ENCODE data around the gene TERB1. TPM values are rescaled to one million over a fixed set of nuclear protein-coding genes. Genes with fewer than 3 reads are reported as not detected.

The TERB1 gene
- polyA plus RNA-seq, 1 of the 3 experiments (the other 2 are of a cell fraction), result 0.08 TPM

DNA sequence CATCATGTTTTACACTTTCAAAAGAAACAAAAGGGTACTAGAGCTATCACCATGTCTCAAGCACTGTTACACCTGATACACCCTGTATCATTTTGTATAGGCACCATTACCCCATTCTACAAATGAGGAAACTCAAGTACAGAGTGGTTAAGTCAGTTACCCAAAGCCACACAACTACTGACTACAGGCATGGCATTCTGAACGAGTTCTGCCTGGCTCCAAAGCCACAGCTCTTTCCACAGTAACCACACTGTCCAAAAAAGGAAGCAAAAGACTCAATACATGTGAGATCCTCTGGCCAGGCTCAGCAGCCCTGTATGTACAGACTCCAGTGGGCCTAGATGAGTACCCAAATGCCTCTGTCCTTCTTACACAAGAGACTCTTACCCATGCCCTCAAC is 54.7 kb downstream of the TERB1 start (continued):
- no peak for TF ChIP-seq CTCF (IDR thresholded peaks at IDR 0.05)
- no peak for TF ChIP-seq FOXM1 (IDR thresholded peaks at IDR 0.05; ENCODE audit: low read depth)

DNA sequence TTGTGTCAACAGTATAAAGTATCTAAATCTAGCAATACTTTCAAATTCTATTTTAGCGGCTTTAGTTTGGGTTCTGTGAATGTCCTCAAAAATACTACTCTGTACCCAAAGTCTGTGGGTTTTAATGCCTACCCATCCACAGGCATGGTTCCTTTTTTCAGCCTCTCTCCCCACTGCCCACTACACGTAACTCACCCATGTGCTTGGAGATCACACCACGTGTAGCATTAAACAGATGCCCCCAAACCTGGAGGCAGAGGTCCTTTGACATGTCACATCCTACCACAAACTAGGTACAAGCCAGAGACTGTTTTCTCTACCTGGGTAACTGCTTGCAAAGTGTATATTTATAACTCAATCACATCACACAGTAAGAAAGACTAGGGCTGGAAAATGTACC is 55.3 kb downstream of the TERB1 start:
- CTCF ChIA-PET, result interaction anchor here (1.6 kb wide), 1 partner anchor 18 kb away, joined by 5 read pairs; no protein-coding TSS in a partner anchor
- 82% methylated on average over 3 of the region's 3 CpGs for WGBS (ENCODE audit: low lambda C conversion rate)
- H3K36me3 ChIP-seq (replicated peaks in 1 of 2; ENCODE audit: control insufficient read depth in 1 of 2, insufficient read depth in 2 of 2, low read length in 1 of 2), result peaks cover 35 to 68% of the 10 kb centered on the region in 2 experiments

GRCh38 chr16:66741950-66742808 is 59.2 kb downstream of the TERB1 start:
- Histone ChIP-seq H3K27ac (ENCODE audit: low read depth in 2 of 2, low read length in 1 of 2) (peak overlapping the region; percentile 75 to 77), H3F3A (replicated peaks; ENCODE audit: insufficient read depth) (peaks cover 29% of the 10 kb centered on the region), H4K20me1 (ENCODE audit: insufficient read depth) (peaks cover 75% of the 10 kb centered on the region), H3K9me3 (no peaks in the 10 kb centered on the region), H3K9ac (peak overlapping the region; percentile 24; the same call in 1 of the 2 replicates), H3K4me2 (peak overlapping the region; percentile 39), H3K27me3 (ENCODE audit: insufficient read depth) (no peaks in the 10 kb centered on the region), H3K36me3 (replicated peaks in 1 of 2; ENCODE audit: control insufficient read depth in 1 of 2, insufficient read depth in 2 of 2, low read length in 1 of 2) (peaks cover 50 to 63% of the 10 kb centered on the region in 2 experiments), H3K4me3 (ENCODE audit: low read depth in 2 of 2, low read length in 1 of 2) (no peak overlapping the region), H3K79me2 (ENCODE audit: insufficient read depth) (peaks cover 95% of the 10 kb centered on the region), H3K9me2 (no peaks in the 10 kb centered on the region), H3K4me1 (ENCODE audit: control insufficient read depth in 1 of 2, insufficient read depth in 2 of 2, low read depth in 1 of 2, low read length in 1 of 2) (peaks cover 10 to 15% of the 10 kb centered on the region in 2 experiments; a peak in 3 of 4 replicates), H2AFZ (ENCODE audit: low read depth) (no peak overlapping the region)
- no peak for TF ChIP-seq TCF12 (IDR thresholded peaks at IDR 0.05)
- TF ChIP-seq MEF2A (IDR thresholded peaks at IDR 0.05; ENCODE audit: borderline replicate concordance, low read depth), result no peak
- TF ChIP-seq CTCF (IDR thresholded peaks at IDR 0.05), result no peak
- TF ChIP-seq JUND (IDR thresholded peaks at IDR 0.05), result no peak
- no peak for TF ChIP-seq CHD2 (IDR thresholded peaks at IDR 0.05; ENCODE audit: low read length, partially characterized antibody)
- CTCF ChIA-PET, result interaction anchor here (0.9 to 7.4 kb wide), 20 partner anchors 9 to 336 kb away, joined by 3 to 68 read pairs (median 5); partner anchors contain the start of genes CMTM4, DYNC1LI2 and NAE1
- DNase-seq, result no peak
- POLR2A ChIA-PET, result interaction anchor here (0.9 to 1.1 kb wide), 3 partner anchors 9 to 58 kb away, joined by 3 to 7 read pairs (median 3); partner anchors contain the start of gene DYNC1LI2
- WGBS (ENCODE audit: low lambda C conversion rate), result 76% methylated on average over 10 of the region's 10 CpGs

More for the DNA sequence above, 55.3 kb downstream of the TERB1 start:
- Histone ChIP-seq H3K4me1 (ENCODE audit: control insufficient read depth in 1 of 2, insufficient read depth in 2 of 2, low read depth in 1 of 2, low read length in 1 of 2) (peaks cover 21 to 26% of the 10 kb centered on the region in 2 experiments; a peak in 3 of 4 replicates), H3F3A (replicated peaks; ENCODE audit: insufficient read depth) (peaks cover 29% of the 10 kb centered on the region), H3K9ac (no peak overlapping the region), H3K9me2 (no peaks in the 10 kb centered on the region), H3K9me3 (no peaks in the 10 kb centered on the region), H4K20me1 (ENCODE audit: insufficient read depth) (peaks cover 66% of the 10 kb centered on the region), H3K27ac (ENCODE audit: low read depth in 2 of 2, low read length in 1 of 2) (no peak overlapping the region), H3K4me2 (no peak overlapping the region), H3K27me3 (ENCODE audit: insufficient read depth) (no peaks in the 10 kb centered on the region), H3K4me3 (ENCODE audit: low read depth in 2 of 2, low read length in 1 of 2) (no peak overlapping the region), H3K79me2 (ENCODE audit: insufficient read depth) (peaks cover 95% of the 10 kb centered on the region), H2AFZ (ENCODE audit: low read depth) (no peak overlapping the region)
- no peak for DNase-seq
- POLR2A ChIA-PET, result no interaction called here
- TF ChIP-seq GABPA (IDR thresholded peaks at IDR 0.05; ENCODE audit: low read depth) (no peak), TAF1 (IDR thresholded peaks at IDR 0.05; ENCODE audit: borderline replicate concordance, low read depth, low read length) (no peak), FOXM1 (IDR thresholded peaks at IDR 0.05; ENCODE audit: low read depth) (no peak), RXRA (IDR thresholded peaks at IDR 0.05; ENCODE audit: borderline replicate concordance, low read depth) (no peak), SMC3 (IDR thresholded peaks at IDR 0.05; ENCODE audit: low read depth, low read length) (no peak), POLR2AphosphoS5 (IDR thresholded peaks at IDR 0.05; ENCODE audit: low read depth, low read length) (no peak), GATA2 (CRISPR knock-in tag; IDR thresholded peaks at IDR 0.05) (no peak), NRF1 (IDR thresholded peaks at IDR 0.05; ENCODE audit: low read depth, low read length) (no peak), SIN3A (IDR thresholded peaks at IDR 0.05; ENCODE audit: borderline replicate concordance, low read depth, low read length) (no peak), ELF1 (IDR thresholded peaks at IDR 0.05) (no peak), FOSL2 (IDR thresholded peaks at IDR 0.05; ENCODE audit: borderline replicate concordance, low read depth) (no peak), JUND (IDR thresholded peaks at IDR 0.05) (no peak), FOXJ3 (CRISPR knock-in tag; IDR thresholded peaks at IDR 0.05) (no peak)
- TF ChIP-seq, protein P1, sequence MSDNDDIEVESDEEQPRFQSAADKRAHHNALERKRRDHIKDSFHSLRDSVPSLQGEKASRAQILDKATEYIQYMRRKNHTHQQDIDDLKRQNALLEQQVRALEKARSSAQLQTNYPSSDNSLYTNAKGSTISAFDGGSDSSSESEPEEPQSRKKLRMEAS (IDR thresholded peaks at IDR 0.05; ENCODE audit: low read depth), result no peak
